HG02840 (cell line): ENCODE data around the gene FAM167B.

ENCODE experiments used
- ATAC-seq: cut with Tn5 transposase; IDR thresholded peaks from one replicate; pipeline ENCODE4 v1.9.1; 2021; ENCODE audit warnings: mild to moderate bottlenecking, moderate library complexity, moderate number of reproducible peaks; ENCODE audit not compliant: unreplicated experiment, low FRiP score

FAM167B gene

GRCh38 chr1:32221980-32222755 lies 24.9 kb upstream of the FAM167B start, which contains the start of the genes EIF3I and TMEM234:
EIF3I (plus strand) TSS chr1:32222407; CDS start chr1:32222442, 35 bp downstream.
TMEM234 (minus strand) TSS chr1:32222353; CDS start chr1:32222322, 31 bp downstream.
- peak; percentile 91 for ATAC-seq

DNA sequence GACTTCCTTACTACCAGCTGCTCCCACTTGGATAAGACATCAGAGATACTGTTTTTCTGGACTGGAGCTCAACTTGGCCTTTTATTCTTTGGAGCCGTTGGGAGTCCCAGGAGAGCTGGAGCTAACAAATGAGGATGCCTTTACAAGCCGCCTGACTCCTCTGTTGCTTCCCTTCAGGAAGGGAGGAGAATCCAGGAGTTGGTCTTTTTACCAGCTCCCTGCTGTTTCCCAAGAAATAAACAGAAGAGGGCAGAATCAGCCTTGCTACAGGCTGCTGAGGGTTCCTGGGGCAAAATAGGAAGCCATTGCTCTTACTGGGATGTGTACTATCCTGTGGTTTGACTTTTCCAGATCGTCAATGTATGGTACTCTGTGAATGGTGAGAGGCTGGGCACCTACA lies 23.3 kb upstream of the FAM167B start:
- ATAC-seq = no peak

DNA sequence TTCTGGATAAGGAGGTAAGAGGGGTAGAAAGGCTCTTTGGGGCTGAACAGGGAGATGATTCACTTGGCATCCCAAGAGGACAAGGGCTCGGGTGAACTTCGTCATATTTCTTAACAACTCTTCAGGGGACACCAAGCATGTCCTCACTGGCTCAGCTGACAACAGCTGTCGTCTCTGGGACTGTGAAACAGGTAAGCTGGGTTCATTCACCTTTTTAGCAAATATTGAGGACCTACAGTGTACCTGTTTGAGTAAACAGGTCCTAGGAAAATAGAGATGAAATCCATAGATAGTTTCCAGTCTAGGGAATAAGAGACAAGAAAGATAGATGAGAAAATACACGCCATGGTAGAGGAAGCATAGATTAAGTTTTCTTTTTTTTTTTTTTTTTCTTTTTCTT lies 22.7 kb upstream of the FAM167B start:
- ATAC-seq = no peak

DNA sequence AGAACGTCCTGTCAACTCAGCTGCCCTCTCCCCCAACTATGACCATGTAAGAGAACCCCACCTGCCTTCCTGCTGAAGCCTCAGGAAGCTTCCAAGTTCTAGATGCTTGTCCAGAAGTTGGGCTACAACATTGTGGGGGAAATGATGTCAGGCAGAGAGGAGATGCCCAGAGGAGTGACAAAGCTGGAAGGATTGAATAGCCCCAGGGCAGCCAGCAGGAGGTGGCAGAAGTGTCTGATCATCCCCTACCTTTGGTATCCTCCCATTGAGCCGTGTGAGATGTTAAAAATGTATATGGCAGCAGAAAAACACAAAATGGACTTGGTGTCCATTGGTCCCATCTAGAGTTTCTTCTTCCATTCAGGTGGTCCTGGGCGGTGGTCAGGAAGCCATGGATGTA lies 18.3 kb upstream of the FAM167B start:
- no peak for ATAC-seq

- no peak for ATAC-seq
These were observed 15.1 kb upstream of the FAM167B start for GRCh38 chr1:32231843-32232432.

DNA sequence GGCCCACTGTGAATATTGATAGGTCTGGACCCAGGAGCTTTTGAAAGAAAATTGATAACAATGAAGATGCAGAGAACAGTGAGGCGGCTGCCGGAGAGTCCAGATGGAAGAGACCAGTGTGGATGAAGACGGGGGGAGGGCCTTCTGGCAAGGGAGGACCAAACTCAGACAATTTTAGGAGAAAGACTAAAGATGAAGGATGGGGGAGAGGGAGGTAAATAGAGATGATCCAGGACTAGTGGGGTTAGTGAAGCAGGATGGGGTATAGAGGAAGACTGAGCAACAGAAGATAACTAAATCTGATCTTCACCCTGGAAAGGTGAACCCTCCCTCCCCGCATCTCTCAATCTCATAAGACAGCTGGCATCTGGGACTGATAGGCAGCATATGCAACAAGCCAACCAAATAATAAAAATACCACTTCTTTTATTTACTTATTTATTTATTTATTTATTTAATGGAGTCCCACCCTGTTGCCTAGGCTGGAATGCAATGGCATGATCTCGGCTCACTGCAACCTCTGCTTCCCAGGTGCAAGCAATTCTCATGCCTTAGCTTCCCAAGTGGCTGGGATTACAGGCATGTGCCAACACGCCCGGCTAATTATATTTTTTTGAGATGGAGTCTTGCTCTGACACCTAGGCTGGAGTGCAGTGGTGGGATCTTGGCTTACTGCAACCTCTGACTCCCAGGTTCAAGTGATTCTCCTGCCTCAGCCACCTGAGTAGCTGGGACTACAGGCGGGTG lies 14.3 kb upstream of the FAM167B start:
- ATAC-seq = no peak

- ATAC-seq = no peak
These were observed 12.2 kb upstream of the FAM167B start for GRCh38 chr1:32234792-32235191.

- no peak for ATAC-seq
These were observed 7.7 kb upstream of the FAM167B start for GRCh38 chr1:32239337-32239736.

GRCh38 chr1:32239790-32240139 lies 7.3 kb upstream of the FAM167B start:
- no peak for ATAC-seq

GRCh38 chr1:32240140-32240951 lies 6.7 kb upstream of the FAM167B start:
- no peak for ATAC-seq

- ATAC-seq = no peak
These were observed 5.8 kb upstream of the FAM167B start for GRCh38 chr1:32241001-32241763.

GRCh38 chr1:32242341-32242851 lies 4.6 kb upstream of the FAM167B start:
- ATAC-seq = no peak

DNA sequence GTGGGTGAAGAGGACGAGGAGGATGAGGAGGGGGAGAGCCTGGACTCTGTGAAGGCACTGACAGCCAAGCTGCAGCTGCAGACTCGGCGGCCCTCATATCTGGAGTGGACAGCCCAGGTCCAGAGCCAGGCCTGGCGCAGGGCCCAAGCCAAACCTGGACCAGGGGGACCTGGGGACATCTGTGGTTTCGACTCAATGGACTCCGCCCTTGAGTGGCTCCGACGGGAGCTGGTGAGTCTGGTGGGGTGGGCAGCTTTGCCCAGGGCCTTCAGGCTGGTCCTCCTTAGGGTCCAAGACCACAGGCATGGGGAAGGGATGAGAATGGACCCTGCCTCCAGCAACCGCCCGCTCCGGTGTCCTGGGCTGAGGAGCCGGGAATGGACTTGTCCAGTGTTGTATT lies 430 bp downstream of the FAM167B start:
- no peak for ATAC-seq

GRCh38 chr1:32247983-32248889 lies 1.2 kb downstream of the FAM167B start:
- no peak for ATAC-seq

GRCh38 chr1:32249831-32250525 lies 3.0 kb downstream of the FAM167B start:
- ATAC-seq = peak; percentile 50

DNA sequence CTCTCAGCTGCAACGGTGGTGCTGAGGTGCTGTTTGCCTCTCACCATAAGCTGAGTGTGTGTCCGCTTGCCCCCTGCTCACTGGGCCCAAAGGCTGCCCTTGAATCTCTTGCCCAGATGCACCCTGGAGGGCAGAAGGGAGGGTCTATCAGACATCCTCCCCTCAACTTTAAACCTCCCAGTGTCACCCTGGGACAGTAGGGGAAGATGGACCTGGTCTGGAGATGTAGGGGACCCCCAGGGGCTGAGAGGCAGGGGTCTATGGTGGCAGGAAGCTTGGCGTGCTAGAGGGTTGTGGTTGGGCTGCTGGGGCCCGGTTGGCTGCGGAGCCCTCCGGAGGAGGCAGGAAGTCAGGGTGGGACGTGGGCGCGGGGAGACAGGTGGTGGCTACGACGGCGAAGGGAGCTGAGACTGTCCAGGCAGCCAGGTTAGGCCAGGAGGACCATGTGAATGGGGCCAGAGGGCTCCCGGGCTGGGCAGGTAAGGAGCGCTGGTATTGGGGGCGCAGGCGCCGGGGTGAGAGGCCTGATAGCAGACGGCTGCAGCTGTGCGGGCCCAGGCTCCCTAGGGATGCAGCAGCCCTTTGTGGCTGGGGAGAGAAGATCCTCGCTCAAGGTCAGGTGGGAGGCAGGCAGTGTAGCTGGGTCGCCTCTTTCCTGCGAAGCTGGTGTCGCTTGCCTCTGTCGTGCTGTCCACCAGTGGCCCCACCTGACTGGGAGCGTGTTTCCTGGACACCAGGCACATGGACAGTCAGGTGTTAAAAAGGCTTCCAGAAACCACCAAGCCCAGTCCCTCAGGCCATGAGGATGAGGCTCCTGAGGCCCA lies 4.1 kb downstream of the FAM167B start, which contains the start of gene LCK:
Gene LCK, plus strand, starts transcription at position 373 of the 824 bp plus-strand sequence. CDS start 23,065 bp downstream, outside the sequence.
- ATAC-seq = no peak
